HG02973 (cell line): Measurements from ENCODE around the gene PBXIP1.
"Not testable (repeated sequence)": the region's sequence is repeated elsewhere in the genome, so short reads cannot be mapped to it uniquely, and the experiment has no call there.

Source experiments
- ATAC-seq: cut with Tn5 transposase; IDR thresholded peaks from one replicate; pipeline ENCODE4 v1.9.1; 2021; ENCODE audit warnings: moderate library complexity; ENCODE audit not compliant: unreplicated experiment

The PBXIP1 gene

GRCh38 chr1:154955718-154956543, at the start of gene PBXIP1:
TSS of gene PBXIP1 (minus strand) at chr1:154956099. CDS start at chr1:154953721, 2,378 bp downstream.
- peak; percentile 42 for ATAC-seq

GRCh38 chr1:155005076-155006011, 49.4 kb upstream of the PBXIP1 start:
- ATAC-seq, result no peak

GRCh38 chr1:155004352-155005075, 48.6 kb upstream of the PBXIP1 start:
- no peak for ATAC-seq

GRCh38 chr1:155003766-155004351, 48.0 kb upstream of the PBXIP1 start:
- ATAC-seq, result no peak

GRCh38 chr1:155003227-155003765, 47.4 kb upstream of the PBXIP1 start:
- ATAC-seq, result no peak

- ATAC-seq, result no peak
These were observed 46.7 kb upstream of the PBXIP1 start, which contains the start of gene ZBTB7B for GRCh38 chr1:155002464-155003226. TSS of gene ZBTB7B (plus strand) at chr1:155002802. CDS start at chr1:155014661, 11,859 bp downstream.

GRCh38 chr1:155001675-155002463, 46.0 kb upstream of the PBXIP1 start:
- peak; percentile 48 for ATAC-seq

- no peak for ATAC-seq
These were observed 45.5 kb upstream of the PBXIP1 start for GRCh38 chr1:155001425-155001674.

GRCh38 chr1:155000726-155001424, 45.0 kb upstream of the PBXIP1 start:
- peak; percentile 36 for ATAC-seq

- no peak for ATAC-seq
These were observed 44.5 kb upstream of the PBXIP1 start for GRCh38 chr1:155000411-155000725.

- no peak for ATAC-seq
These were observed 43.9 kb upstream of the PBXIP1 start for GRCh38 chr1:154999571-155000410.

GRCh38 chr1:154998818-154999570, 43.1 kb upstream of the PBXIP1 start:
- ATAC-seq, result no peak

GRCh38 chr1:154998201-154998780, 42.4 kb upstream of the PBXIP1 start:
- ATAC-seq, result no peak

- ATAC-seq, result no peak
These were observed 41.2 kb upstream of the PBXIP1 start for GRCh38 chr1:154996966-154997701.

- ATAC-seq, result not testable (repeated sequence)
These were observed 39.5 kb upstream of the PBXIP1 start for GRCh38 chr1:154995301-154995983.
